Activated CD4-positive, alpha-beta T cell treated with anti-CD3 and anti-CD28 coated beads, Interleukin-2, Interleukin-4, amounts not matched to agents 100 ng/mL and 50 ng/mL, durations not matched to agents 16 hours and 8 hours (primary cell): ENCODE results near the gene VWF.

ENCODE experiments used
- DNase-seq: peaks from one replicate; pipeline ENCODE4 v3.0.0-alpha.2; 2020; ENCODE audit warnings: low spot score

The VWF gene

DNA sequence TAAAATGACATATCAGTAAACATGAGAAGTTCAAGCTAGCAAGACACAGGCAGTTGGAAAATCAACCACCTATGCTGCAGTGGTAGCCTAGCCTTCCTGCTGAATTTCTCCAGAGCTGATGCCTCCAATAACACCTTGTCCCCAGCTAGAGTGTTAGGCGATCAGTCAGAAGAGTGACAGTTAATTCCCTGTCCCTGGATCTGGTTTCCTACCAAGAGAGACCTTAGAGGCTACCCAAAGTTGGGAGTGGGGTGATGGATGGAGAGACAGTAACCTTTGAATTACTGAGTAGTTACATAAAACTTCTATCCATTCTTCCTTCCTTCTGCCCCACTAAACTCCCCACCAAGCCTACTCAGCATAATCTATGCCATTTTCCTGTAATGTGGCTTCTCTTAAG, 177.5 kb downstream of the VWF start:
- no peak for DNase-seq

DNA sequence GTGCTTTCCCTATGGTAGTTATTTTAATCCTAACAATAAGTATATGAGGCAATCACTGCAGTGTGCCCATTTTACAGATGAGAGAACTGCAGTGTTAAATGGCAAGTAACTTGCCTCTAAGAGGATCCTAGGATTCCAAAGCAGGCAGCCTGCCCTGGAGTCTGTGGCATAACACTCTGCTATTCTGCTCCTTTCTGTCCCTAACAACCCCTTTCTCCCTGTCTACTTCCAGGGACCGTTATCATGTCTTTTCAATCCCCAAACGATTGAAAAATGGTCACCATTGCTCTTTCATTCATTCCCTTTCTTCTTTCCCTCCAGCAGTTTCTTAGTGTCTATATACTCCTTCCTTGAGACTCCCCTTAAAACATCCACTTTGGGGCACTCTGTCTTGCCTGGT, 178.1 kb downstream of the VWF start:
- no peak for DNase-seq

DNA sequence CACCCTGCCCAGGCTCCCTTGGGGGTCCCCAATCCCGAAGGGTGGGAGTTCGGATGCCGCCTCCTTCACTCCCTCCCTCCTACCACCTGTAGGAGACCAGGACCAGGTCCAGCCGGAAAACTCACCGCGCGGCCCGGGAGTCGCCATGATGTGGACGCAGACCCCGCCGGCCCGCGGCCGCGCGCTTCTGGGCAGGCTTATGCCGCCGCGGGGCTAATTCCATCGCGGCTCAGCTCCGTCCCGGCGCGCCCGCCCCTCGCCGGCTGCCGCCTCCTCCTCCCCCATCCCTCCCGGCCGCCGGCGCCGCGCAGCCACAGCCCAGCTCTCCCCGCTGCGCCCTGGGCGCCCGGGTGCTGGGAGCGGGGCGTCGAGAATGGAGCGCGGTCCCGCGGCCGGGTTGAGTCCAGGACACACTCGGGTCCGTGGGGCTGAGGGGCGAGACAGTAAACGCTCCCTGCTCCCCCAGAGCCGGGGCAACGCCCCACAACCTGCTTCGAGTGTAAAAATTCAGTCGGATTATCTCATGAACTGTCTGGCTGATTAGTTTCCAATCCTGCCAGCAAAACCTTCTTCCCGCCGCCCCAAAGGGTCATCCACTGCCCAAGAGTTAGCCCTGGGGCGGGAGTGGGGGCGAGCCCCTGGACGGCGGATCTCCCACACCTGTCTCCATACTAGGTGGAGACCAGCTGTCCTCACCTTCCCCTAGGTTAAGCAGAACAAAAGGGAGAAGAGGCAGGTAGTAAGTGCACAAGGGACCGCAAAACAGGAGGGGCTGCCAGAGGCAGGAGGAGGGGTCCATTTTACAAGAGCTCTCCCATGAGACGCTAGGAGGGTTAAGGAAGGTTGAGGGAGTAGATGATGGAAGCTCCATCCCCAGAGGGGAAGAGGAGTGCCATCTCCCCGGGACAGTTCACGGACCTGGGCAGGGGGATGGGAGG, 179.1 kb downstream of the VWF start, which contains the start of gene ANO2:
Gene ANO2 (minus strand): TSS at position 189 of the 938 bp plus-strand sequence. CDS start 42 bp downstream, at position 147.
- DNase-seq, result no peak

DNA sequence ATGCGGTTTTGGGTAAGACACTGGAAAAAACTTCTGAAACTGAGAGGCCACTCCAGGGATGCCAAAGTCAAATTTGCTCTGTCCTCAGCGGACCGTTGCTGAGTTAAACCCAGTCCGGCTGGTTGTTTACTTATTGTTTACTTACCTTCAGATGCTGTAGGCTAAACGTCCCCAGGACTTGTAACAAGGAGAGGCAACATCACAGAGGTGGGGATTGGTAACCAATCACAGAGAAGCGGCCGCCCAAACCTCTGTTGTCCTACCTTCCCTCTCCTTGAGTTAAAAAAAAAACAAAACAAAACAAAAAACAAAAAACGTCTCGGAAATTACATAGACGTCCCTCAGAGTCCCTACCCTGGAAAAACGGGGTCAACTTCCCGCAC, 179.8 kb downstream of the VWF start:
- no peak for DNase-seq

DNA sequence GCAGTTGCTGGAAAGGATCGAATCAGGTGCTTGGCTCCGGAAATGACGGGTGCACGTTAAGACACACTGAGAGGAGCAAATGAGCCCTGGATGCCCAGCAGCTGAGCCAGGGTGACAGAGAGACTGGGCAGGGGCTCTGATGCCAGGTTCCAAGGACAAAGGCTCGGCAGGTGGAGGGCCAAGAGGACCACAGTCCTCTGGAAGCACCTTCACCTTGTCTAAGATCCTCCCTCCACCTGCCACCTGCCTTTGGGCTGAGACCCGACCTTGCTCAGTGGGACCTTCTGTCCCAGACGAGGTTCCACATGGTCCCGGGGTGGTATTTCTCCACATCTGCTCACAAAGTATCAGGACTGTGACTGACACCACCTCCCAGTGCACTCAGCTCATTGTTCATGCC, 180.4 kb downstream of the VWF start:
- no peak for DNase-seq

DNA sequence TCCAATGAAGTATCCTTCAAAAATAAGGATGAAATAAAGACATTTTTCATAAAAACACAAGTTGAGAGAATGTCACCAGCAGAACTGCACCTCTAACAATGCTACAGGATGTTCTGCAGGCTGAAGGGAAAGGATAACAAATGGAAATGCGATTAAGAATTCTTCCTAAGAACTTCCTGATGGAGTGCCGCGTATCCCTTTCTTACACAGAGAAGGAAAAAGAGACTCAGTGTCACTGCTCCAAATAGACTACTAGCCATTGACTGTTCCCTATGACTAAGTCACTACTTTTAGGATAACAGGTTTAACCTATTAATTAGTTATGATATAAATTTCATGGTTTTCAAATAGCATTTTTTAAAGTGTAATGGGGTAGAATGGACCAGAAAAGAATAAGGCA, 182.6 kb downstream of the VWF start:
- no peak for DNase-seq

DNA sequence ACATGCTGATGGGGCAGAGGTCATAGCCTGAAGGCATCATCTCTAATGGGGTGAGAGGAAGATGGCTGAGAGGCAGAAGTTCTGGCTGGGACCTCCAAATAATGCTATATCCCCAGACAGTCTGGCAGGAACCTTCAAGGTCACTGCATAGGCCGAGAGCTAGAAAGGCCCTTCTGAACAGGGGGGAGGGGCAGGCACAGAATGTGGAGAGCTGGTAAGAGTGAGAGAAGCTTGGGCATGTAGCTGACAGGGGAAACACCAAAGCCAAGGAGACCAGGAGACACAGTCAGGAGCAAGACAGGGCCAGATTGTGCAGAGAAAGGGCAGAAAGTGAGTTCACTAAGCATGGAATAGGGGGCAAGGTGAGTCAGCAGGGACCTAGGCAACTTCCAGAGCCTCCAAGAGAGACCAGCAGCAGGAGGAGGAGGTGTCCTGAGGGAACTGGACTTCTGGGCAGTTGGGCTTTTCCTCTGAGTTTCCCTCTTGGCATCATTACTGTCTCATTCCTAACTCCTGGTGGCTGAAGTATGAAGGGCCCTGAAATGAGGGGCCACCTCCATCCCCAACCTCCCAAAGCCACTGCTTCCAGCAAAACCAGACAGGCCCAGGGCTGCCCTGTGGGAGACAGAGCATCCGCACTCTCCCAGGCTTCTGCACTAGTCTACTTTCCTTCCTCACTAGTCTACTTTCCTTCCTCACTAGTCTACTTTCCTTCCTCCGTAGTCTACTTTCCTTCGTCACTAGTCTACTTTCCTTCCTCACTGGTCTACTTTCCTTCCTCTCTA, 196.5 kb downstream of the VWF start:
- no peak for DNase-seq

DNA sequence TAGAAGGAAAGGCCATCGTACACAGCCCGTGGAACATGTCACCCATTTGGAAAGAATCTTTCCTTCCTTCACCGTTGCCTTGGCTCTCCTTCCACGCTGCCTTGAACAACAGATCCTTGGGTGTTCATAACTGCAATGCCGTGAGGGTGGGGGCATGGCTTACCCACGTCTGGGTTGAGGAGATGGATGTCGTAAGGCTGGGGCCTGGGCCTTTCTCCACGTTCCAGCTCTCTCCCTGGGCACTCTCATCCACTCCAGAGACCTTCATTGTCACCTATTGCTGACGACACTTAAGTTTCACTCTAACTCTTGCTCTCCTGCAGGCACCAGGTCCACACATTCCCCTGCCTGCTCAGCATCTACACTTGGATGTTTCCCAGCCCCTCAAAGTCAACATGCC, 198.8 kb downstream of the VWF start:
- DNase-seq, result no peak

DNA sequence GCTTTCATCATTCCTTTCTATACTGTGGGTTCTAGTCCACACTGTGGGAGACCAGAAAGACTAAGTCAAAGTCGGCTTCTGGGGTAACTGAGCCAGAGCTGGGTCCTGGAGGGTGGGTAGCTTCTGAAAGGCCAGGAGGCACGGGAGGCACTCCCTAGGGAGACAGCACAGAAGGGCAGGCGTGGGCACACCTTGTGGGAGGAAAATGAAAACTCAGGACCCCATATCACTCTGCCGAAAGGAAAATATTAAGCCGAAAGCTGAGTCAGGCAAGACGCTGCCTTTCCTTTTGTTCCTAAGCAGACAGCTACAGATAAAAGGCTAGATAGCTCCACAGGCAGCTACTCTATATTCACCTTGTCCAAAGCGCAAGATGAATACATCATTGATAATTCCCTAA, 200.1 kb downstream of the VWF start:
- no peak for DNase-seq

DNA sequence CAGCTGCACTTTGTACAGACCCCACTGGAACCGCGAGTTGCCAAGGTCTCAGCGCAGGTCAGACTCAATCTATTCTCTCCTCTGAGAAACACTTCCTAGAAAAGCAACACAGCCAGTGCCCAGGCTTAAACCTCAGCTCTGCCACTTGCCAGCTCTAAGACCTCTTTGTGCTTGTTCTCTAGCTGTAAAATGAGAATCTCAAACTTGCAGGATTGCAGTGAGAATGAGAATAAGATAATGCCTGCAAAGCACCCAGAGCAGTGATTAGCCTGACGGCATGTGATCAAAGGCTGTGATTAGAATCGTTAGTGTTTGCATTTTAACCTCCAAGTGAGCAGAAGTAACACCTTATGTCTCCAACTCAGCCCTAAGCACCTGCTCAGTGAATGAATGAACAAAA, 200.7 kb downstream of the VWF start:
- no peak for DNase-seq

DNA sequence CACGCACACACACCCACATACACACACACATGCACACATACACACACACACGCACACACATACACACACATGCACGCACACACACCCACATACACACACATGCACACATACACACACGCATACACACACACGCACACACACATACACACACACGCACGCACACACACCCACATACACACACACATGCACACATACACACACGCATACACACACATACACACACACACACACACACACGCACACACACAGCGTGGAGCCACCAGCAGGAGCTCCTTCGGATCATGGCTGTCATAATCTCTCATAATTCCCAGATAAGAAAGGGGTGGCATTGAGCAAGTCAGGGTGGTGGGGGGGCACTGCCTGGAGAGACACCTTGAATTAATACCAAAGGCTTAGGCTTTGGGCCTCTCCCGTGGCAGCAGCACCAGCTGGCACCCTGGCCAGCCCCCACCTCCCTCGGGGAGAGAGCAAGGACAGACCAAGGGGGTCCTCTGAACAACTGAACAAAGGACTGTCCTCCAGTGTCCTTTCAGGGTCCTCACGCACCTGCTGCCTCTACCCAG, 201.3 kb downstream of the VWF start:
- no peak for DNase-seq

DNA sequence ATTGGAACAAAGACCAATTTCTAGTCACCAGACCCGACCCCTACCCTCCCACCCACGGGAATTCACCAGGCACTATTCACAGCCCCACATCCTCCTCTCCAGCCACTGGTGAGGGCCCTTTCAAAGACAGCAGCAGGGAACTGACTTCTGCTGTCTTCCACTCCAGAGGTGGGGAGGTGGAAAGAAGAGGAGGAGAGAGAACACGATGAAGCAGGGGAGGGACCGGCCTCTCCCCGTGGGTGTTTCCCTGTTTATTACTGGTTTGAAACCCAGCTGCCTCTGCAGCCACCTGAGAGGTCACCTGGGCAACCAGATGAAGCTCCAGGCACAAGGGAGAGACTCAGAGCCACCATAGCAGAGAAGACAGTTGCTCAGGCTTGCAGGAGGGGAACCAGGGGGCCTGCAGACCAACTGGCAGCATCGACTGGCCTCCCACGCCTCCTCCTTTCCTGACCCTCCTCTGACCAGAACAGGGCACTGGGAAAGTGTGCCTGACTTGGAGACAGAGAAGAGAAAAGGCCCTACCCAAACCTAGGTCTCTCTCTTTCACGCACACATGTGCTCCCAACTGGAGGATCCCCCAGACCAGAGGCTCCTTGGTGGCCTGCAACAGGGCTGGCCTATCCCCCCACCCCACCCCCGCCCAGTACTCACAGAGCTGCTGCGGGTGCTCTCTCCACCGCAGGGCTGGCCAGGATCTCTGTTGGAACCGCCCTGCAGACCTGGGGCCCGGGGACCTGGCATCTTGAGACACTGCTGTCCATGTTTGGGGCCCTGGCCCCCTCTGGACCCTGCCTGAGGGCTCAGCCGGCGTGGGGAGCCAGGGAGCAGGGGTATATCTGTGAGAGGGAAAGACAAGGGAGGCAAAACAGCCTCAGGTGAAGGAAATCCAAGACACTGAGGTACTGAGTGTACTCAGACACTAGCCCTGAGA, 202.2 kb downstream of the VWF start:
- no peak for DNase-seq

DNA sequence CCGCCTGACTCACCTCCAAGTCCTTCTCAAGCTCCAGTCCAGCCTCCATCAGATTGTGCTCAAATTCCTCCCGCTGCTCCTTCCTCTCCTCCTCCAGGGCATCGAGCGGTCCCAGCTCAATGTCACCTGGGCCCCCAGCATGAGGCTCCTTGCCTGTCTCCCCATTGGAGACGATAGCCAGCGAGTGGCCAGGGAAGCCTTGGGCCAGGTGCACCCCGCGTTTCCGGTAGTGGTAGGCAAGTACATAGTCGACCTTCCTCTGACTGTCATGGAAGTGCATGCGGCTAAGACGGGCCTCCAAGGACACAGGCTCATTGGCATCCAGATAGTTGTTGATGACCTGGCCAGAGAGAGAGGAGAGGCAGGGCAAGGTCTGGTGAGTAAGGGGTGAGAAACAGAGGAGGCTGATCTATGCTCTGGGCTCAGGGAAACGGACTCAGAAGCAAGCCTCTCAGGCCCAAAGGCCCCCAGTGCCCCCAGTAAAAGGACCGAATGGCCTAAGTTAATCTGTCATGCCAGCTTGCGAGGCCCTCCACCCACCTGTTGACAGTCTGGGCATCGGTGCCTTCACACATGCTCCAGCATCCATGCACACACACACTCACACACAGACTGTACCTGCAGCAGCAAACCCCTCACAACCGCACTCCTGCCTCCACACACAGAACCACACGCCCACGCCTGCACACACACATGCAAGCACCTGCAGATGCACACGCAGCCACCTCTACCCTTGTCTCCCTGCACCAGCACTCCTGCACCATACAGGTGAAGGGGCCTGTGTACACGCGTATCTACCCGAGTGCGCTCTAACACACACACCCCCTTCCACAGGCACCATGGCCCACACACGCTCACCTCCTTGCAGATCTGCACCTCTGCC, 203.2 kb downstream of the VWF start:
- DNase-seq, result no peak

DNA sequence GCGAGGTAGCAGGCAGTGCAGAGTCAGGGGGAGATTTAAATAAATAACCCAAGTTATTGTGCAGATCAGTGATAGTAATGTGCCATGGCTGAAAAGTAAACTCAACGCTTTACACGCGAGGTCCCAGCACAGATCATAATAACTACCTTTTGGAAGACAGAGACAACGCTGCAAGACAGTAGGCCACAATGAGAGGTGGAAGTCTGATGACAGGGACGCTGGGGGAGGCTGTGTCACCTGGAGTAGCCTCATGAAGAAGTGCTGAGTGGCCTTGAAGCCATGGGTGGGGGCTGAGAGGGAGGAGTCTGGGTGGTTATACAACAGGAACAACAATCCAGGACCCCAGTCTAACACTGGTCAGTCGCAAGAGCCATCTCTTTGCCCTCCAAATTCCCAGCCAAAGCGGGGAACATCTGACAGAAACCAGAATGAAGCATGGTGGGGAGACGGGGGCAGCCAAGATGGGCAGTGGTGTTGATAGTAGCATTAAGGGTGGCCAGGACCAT, 207.6 kb downstream of the VWF start:
- DNase-seq, result no peak

DNA sequence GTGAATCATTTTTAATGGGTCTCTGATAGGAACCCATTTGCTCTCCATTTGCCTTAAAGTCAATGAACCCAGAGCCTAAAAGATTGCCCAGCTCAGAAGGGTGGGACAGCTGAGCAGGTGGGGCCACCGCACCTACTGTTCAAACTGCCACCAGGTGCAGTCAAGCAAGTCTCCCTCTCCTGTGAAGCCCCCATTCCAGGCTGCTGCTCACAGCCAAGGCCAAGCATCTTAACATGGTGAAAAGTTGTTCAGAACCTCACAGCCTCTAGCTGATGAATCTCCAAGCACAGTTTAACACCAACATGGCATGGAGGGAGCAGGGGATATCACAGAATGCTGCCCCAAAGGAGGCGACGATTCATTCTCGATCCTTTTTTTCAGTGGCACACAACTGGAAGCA, 209.0 kb downstream of the VWF start:
- DNase-seq, result no peak

DNA sequence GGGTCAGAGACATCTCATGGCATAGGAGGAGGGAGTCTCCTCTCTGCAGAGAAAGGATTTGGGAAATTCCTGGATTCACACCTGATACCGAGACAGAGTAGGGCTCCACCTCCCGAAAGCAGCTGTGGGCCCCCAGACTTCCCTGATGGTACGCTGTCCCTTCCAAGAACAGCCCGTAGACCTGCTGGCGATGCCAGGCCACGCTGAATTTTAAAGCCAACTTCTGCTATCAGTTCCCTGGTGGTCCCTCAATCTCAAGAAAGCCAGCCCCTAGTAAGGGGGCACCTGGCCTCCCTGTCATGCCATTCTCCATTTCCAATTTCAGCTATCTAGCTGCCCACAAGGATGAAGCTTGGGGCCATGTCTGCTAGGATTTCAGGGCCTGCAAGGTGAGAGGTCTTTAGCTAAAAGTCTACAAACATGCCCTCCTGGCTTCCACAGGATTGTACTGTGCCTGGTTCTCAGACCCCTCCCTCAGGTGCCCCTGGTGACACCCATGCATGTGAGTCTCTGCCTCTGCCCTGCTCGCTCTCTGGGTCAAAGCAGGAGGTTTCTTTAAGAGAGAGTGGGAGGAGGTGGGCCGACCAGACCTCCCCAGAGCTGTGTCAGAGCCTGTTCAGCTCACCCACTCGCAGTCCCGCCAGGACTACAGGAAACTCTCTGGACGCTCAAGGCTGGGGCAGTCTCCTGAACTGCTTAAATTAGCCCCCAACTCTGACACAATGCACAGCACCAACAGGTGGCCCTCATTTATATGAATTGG, 209.9 kb downstream of the VWF start:
- DNase-seq, result no peak

DNA sequence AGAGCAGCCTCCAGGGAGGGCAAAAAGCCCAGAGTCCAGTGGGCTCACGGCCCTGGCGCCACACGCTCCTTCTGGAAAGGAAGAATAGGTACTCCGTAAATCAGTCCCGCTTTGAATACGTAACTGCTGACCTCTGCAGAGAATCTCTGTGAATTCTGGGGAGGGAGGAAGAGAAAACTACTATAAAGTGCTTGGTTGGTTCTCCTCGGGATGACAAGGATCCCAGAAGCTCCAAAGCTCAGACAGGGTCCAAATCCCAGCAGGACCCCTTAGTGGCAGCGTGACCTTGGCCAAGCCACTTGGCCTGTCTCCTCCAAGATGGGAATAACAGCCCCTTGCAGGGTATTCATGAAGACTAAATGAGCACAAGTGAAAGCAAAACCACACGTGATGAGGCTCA, 211.1 kb downstream of the VWF start:
- no peak for DNase-seq

DNA sequence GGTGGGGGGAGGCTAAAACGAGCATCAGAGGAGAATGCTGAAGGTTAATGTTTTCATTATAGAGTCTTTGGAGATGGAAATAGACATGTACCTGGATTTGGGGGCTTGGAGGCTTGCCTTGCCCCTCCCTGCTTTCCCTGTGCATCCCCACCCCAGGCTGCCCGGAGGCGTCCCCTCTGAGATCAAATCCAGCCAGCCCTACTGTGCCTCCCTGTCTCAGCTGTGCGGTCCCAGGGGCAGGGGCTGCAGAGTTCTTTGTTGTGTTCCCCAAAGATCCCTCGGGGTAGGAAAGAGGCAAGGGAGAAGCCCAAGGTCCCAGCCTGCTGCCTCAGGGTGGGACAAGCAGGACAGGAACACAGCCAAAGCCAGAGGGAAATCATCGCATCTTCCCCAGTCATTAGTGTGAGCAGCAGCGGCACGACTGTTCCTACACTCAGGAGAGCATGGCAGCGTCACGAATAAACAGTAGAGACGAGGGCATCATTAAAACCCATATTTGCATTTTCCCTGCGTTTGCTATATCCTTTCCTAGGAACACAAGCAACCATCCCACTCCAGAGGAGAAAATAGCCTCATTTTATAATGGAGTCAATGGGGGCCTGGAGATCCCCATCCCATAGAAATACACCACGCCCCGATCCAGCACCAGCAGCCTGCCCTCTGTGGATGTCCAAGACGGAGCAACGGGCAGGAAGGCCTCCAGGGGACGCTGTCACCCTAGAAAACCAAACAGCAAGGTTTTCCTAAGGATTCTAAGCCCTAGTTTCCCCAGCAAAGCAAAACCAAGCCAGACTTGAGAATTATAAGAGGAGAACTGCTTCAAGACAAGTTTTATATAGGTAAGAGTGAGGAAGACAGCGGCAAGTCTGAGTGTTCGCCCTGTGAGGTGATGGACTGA, 211.8 kb downstream of the VWF start:
- no peak for DNase-seq

DNA sequence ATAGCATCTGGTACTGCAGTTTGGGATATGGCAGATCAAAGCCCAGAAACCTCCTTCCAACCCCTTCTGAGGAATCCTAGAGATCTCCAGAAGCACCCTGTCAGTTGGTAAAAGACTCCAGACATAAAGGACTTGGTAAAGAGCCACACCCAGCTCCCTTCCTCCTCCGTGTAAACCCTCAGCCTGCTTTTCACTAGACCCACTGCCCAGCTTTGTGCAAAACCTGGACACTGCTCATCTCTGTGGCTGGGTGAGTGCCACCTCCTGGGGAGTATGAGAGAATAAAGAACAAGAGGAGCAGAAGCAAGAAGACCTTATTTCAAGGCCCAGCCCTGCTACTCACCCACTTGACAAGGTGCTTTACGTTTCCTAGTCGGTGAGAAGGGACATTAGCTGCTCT, 212.5 kb downstream of the VWF start:
- no peak for DNase-seq
